ENCODE data around the gene DALRD3. TPM values are rescaled to one million over a fixed set of nuclear protein-coding genes. Genes with fewer than 3 reads are reported as not detected.
A peak's percentile ranks its signal among the peaks of the same experiment; 100 is the strongest.

DALRD3 gene
- total and polyA plus RNA-seq, 2 experiments from 2014 or later = 54.6 to 78.0 TPM

DNA sequence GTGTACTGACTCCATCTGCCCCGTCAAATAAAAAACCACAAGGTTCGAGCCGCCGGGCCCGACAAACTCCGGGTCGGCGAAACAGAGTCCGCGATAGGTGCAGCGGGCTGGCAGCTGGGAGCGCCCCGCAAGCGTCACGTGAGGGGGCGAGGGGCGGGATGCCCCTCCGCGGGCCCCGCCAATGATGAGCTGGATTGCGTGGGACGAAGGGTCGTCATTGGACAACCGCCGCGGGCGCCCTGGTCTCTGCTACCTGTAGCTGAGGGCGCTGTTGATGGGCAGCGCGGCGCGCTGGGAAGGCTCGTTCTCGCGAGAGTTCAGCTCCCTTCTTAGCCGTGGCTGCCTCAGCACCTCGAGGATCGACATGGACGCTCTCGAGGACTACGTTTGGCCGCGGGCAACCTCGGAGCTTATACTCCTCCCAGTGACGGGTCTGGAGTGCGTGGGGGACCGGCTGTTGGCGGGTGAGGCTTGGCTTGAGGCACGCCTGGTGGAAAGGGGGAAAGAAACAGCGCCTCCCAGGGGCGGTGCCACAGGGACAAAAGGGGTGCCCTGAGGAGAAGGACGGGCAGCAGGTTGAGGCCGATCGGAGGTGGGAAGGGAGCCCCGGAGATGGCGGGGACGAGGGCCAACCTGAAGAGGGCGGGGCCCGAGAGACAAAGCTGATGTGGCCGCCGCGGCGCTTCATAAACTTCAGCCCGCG is 11.2 kb downstream of the DALRD3 start, which contains the start of gene WDR6:
Gene WDR6 (plus strand): TSS at position 324 of the 703 bp plus-strand sequence. CDS start 41 bp downstream, at position 365.
- peaks cover 4% of the 10 kb centered on the region for H3K36me3 ChIP-seq
- TF ChIP-seq, protein P1, sequence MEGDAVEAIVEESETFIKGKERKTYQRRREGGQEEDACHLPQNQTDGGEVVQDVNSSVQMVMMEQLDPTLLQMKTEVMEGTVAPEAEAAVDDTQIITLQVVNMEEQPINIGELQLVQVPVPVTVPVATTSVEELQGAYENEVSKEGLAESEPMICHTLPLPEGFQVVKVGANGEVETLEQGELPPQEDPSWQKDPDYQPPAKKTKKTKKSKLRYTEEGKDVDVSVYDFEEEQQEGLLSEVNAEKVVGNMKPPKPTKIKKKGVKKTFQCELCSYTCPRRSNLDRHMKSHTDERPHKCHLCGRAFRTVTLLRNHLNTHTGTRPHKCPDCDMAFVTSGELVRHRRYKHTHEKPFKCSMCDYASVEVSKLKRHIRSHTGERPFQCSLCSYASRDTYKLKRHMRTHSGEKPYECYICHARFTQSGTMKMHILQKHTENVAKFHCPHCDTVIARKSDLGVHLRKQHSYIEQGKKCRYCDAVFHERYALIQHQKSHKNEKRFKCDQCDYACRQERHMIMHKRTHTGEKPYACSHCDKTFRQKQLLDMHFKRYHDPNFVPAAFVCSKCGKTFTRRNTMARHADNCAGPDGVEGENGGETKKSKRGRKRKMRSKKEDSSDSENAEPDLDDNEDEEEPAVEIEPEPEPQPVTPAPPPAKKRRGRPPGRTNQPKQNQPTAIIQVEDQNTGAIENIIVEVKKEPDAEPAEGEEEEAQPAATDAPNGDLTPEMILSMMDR (IDR thresholded peaks at IDR 0.05; ENCODE audit: low read depth, low read length) = peak; percentile 43
- DNase-seq (ENCODE audit: low read depth in 1 of 2, low spot score in 1 of 2) = peak; percentile 99

DNA sequence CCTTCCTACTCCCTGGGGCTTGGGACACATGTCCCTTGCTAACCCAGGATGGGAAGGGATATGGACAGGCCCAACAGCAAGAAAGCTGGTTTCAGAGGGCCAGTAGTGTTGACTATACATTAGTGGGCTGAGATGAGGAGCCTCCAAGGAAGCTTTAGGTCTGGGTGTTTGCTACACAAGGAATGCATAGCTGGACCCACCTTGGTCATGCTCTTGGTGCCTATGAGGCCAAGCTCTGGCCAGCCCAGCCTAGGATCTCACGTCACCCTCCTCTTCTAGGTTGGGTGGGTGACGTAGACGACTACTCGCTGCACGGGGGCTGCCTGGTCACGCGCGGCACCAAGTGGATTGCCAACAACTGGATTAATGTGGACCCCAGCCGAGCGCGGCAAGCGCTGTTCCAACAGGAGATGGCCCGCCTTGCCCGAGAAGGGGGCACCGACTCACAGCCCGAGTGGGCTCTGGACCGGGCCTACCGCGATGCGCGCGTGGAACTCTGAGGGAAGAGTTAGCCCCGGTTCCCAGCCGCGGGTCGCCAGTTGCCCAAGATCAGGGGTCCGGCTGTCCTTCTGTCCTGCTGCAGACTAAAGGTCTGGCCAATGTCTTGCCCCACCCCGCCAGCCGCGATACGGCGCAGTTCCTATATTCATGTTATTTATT is 11.8 kb downstream of the DALRD3 start:
- peak overlapping the region; percentile 77 for H3K27ac ChIP-seq
- TF ChIP-seq, protein P1 (IDR thresholded peaks at IDR 0.05; ENCODE audit: low read depth, low read length) = no peak
- H3K36me3 ChIP-seq = no peaks in the 10 kb centered on the region
- peak overlapping the region; percentile 84 for H3K4me3 ChIP-seq
- H3K9me3 ChIP-seq (ENCODE audit: low read depth) = no peaks in the 10 kb centered on the region
- no peaks in the 10 kb centered on the region for H3K4me1 ChIP-seq (ENCODE audit: low read depth)
- DNase-seq (ENCODE audit: low read depth in 1 of 2, low spot score in 1 of 2) = peak; percentile 27 to 72
- no peaks in the 10 kb centered on the region for H3K27me3 ChIP-seq

More for the DNA sequence above, 11.2 kb downstream of the DALRD3 start, which contains the start of gene WDR6:
- no peaks in the 10 kb centered on the region for H3K4me1 ChIP-seq (ENCODE audit: low read depth)
- no peaks in the 10 kb centered on the region for H3K27me3 ChIP-seq
- peak within 1 kb of the TSS; percentile 94 for H3K27ac ChIP-seq
- H3K9me3 ChIP-seq (ENCODE audit: low read depth) = no peaks in the 10 kb centered on the region
- peak within 1 kb of the TSS; percentile 84 for H3K4me3 ChIP-seq

DNA sequence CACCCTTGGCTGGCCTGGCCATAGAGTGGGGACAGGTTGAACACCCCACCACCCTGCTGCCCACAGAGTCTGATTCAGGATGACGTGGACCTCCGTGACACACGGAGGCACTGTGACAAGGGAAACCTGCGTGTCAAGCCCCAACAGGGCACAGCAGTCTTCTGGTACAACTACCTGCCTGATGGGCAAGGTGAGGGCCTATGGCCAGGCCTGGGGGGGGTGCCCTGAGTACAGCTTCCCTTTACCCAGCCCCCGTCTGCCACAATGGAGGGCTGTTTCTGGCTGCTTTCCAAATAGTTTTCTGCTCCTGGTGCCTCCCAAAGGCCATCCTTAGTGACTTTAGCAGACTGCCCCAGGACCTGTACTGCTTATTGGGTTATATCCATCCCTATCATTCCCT is 12.4 kb downstream of the DALRD3 start:
- Histone ChIP-seq H3K27me3 (no peaks in the 10 kb centered on the region), H3K9me3 (ENCODE audit: low read depth) (no peaks in the 10 kb centered on the region), H3K27ac (no peak overlapping the region), H3K4me1 (ENCODE audit: low read depth) (no peaks in the 10 kb centered on the region), H3K4me3 (no peak overlapping the region), H3K36me3 (no peaks in the 10 kb centered on the region)
- no peak for DNase-seq (ENCODE audit: low read depth in 1 of 2, low spot score in 1 of 2)
- TF ChIP-seq, protein P1 (IDR thresholded peaks at IDR 0.05; ENCODE audit: low read depth, low read length) = no peak

DNA sequence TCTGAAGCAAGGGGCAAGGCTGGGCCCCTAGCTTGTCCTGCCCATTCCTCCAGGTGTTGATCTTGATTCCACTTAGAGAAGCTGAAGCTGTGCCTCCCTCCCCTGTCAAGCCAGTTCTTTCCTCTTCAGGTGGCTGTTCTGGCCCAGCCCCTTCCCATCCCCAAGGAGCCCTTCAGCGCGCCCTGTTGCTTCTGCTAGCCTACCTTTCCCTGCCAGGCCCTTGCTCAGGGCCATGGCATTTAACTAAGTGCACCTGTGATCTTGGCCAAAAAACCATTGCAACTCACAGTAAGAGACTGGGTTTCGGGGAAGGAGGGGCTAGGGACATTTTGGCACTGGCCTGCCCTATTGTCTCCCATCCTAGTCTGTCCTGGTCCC is 13.1 kb downstream of the DALRD3 start:
- Histone ChIP-seq H3K4me3 (no peak overlapping the region), H3K27ac (no peak overlapping the region), H3K4me1 (ENCODE audit: low read depth) (no peaks in the 10 kb centered on the region), H3K9me3 (ENCODE audit: low read depth) (no peaks in the 10 kb centered on the region), H3K27me3 (no peaks in the 10 kb centered on the region), H3K36me3 (no peaks in the 10 kb centered on the region)
- TF ChIP-seq, protein P1 (IDR thresholded peaks at IDR 0.05; ENCODE audit: low read depth, low read length) = no peak
- DNase-seq (ENCODE audit: low read depth in 1 of 2, low spot score in 1 of 2) = no peak

DNA sequence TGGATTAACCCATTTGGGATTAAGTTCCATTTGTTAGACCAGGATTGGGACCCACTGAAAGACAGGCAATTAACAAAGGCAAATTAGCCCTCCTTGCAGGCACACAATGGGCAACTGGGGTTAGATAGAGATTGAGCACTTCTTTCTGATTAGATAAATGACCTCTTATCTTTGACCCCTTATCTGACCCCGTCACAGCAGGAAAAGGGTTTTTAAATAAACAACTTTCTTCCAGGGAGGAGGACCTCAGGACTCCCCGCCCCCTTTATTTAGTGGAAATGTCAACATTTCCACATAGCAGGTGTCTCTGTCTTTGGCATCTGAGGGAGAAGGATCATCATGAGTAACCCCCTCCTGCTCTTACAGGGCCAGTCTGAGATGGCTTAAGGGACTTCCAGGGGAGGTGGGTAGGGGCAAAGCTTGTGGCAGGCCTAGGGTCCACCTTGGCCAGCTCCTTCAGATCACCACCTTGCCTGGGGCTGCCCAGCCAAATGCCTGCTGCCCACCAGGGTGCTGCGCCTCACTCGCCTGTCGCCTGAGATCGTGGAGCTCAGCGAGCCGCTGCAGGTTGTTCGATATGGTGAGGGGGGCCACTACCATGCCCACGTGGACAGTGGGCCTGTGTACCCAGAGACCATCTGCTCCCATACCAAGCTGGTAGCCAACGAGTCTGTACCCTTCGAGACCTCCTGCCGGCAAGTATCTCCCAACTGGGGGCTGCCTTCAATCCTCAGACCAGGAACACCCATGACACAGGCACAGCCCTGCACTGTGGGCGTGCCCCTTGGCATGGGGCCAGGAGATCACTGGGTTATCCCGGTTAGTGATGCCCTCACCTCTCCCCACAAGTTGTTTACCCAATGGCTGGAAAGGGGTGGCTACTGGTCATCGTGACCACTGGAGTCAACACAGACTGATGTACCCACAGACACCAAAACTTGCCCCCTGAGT is 13.8 kb downstream of the DALRD3 start:
- TF ChIP-seq, protein P1 (IDR thresholded peaks at IDR 0.05; ENCODE audit: low read depth, low read length) = no peak
- no peak overlapping the region for H3K4me3 ChIP-seq
- no peak overlapping the region for H3K27ac ChIP-seq
- no peaks in the 10 kb centered on the region for H3K36me3 ChIP-seq
- DNase-seq (ENCODE audit: low read depth in 1 of 2, low spot score in 1 of 2) = no peak
- no peaks in the 10 kb centered on the region for H3K4me1 ChIP-seq (ENCODE audit: low read depth)
- H3K9me3 ChIP-seq (ENCODE audit: low read depth) = no peaks in the 10 kb centered on the region
- H3K27me3 ChIP-seq = no peaks in the 10 kb centered on the region

All from cardiac muscle cell (in vitro differentiated cells and primary cell).